ENCODE results near the gene ZNF566. TPM values are rescaled to one million over a fixed set of nuclear protein-coding genes. Genes with fewer than 3 reads are reported as not detected.

The ZNF566 gene
- total and polyA plus RNA-seq, 2 of the 13 experiments (the other 11 are each of a cell fraction or from before 2014, with no cell fraction given), result 4.8 to 13.7 TPM

GRCh38 chr19:36489118-36489919, at the start of gene ZNF566 (continued):
- TF ChIP-seq FOXA3 (CRISPR knock-in tag; IDR thresholded peaks at IDR 0.05), result peak; percentile 10; the same call in 1 of the 2 replicates
- no peak for TF ChIP-seq SP5 (CRISPR knock-in tag; IDR thresholded peaks at IDR 0.05; ENCODE audit: borderline replicate concordance, low read depth)
- TF ChIP-seq ARID5B (CRISPR knock-in tag; IDR thresholded peaks at IDR 0.05), result no peak; the same call in 1 of the 2 replicates
- TF ChIP-seq U2AF1 (optimal IDR thresholded peaks at IDR 0.05; ENCODE audit: low read depth, low read length), result no peak
- no peak for TF ChIP-seq SOX13 (IDR thresholded peaks at IDR 0.05)
- no peak; a peak in 1 of 4 replicates for TF ChIP-seq SOX13 (CRISPR knock-in tag; conservative IDR thresholded peaks at IDR 0.05 in 1 of 2, IDR thresholded peaks at IDR 0.05 in 1 of 2)
- TF ChIP-seq NFRKB (IDR thresholded peaks at IDR 0.05), result no peak
- TF ChIP-seq ISL2 (CRISPR knock-in tag; IDR thresholded peaks at IDR 0.05), result peak; percentile 15; the same call in 1 of the 2 replicates
- TF ChIP-seq BCL6 (CRISPR knock-in tag; IDR thresholded peaks at IDR 0.05), result peak; percentile 39
- 0 out of 2 replicates have a peak, but pooled peaks have one; percentile 38 for TF ChIP-seq ZNF790 (CRISPR knock-in tag; IDR thresholded peaks at IDR 0.05; ENCODE audit: borderline replicate concordance)
- TF ChIP-seq CBFB (CRISPR knock-in tag; IDR thresholded peaks at IDR 0.05), result peak; percentile 34; the same call in 1 of the 2 replicates
- peak; percentile 76 for TF ChIP-seq ZNF788 (CRISPR knock-in tag; IDR thresholded peaks at IDR 0.05; ENCODE audit: borderline replicate concordance)
- TF ChIP-seq MAFG (CRISPR knock-in tag; IDR thresholded peaks at IDR 0.05), result no peak
- no peak for TF ChIP-seq ZFP37 (CRISPR knock-in tag; IDR thresholded peaks at IDR 0.05; ENCODE audit: borderline replicate concordance)
- TF ChIP-seq ZNF549 (CRISPR knock-in tag; IDR thresholded peaks at IDR 0.05), result no peak
- TF ChIP-seq ZNF354B (CRISPR knock-in tag; IDR thresholded peaks at IDR 0.05), result no peak
- no peak for TF ChIP-seq LCORL (IDR thresholded peaks at IDR 0.05)
- peak; percentile 56 for TF ChIP-seq LCORL (CRISPR knock-in tag; IDR thresholded peaks at IDR 0.05)
- peak; percentile 73 for TF ChIP-seq ZNF317 (CRISPR knock-in tag; IDR thresholded peaks at IDR 0.05)
- no peak for TF ChIP-seq GPBP1L1 (CRISPR knock-in tag; IDR thresholded peaks at IDR 0.05)
